Activated effector memory CD4-positive, alpha-beta T cell treated with Interleukin-2 at 50 U/mL for 16 hours (primary cell): Measurements from ENCODE around the gene PIEZO2.
"Not testable (repeated sequence)": the region's sequence is repeated elsewhere in the genome, so short reads cannot be mapped to it uniquely, and the experiment has no call there.

Experiments used
- DNase-seq: peaks from one replicate; pipeline ENCODE4 v3.0.0-alpha.2; 2020

Gene PIEZO2

GRCh38 chr18:11149441-11150270 is at the start of gene PIEZO2:
Gene PIEZO2, minus strand, starts transcription at chr18:11149569. Its CDS starts 981 bp downstream, at chr18:11148588.
- no peak for DNase-seq

GRCh38 chr18:11183637-11184036 is 34.3 kb upstream of the PIEZO2 start:
- DNase-seq = no peak

- not testable (repeated sequence) for DNase-seq
These were observed 32.3 kb upstream of the PIEZO2 start for GRCh38 chr18:11181629-11182028.

DNA sequence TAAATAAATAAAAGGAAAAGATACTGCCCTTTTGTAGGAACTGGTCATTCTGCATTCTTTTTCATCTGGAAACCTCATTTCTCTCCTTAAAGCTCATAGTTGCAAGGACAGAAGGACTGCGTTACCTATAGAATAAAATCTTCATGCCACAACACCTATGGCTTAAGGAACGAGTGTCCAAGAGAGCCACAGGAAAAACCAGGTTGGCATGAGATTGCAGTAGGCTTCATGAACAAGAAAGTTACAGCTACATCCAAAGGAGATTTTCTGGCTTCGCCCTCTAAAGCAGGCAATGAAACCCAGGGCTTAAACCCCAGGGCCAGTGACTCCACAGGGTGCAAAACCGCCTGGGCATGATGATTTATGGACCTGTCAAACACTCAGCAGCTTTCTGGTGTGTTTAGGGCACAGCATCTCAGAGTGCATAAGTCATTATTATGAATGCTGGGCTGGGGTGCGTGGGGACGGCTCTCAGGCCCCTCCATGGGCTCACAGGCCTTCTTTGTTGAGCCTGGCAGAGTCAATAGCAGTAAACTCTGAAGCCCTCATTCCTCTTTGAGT is 30.7 kb upstream of the PIEZO2 start:
- no peak for DNase-seq

- DNase-seq = no peak
These were observed 29.7 kb upstream of the PIEZO2 start for GRCh38 chr18:11178951-11179549.

GRCh38 chr18:11177382-11177781 is 28.0 kb upstream of the PIEZO2 start:
- DNase-seq = no peak

DNA sequence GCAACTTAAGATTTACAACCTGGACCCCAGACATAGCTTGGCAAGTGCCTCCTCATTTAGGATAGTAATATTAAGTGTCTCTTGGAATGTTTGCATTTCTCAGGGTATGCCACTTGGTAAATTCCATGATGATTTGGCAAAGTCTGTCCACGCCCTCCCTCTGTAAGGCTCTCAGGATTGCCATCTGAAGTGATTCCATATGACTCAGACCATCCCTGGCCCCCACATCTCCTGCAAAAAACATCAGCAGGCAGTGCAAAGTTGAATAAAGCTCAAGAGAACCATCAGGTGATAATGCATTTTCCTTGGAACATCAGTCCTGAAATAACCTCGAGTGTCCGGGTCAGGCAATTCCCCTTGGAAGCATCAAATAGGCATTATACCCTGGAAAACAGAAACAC is 27.1 kb upstream of the PIEZO2 start:
- no peak for DNase-seq

DNA sequence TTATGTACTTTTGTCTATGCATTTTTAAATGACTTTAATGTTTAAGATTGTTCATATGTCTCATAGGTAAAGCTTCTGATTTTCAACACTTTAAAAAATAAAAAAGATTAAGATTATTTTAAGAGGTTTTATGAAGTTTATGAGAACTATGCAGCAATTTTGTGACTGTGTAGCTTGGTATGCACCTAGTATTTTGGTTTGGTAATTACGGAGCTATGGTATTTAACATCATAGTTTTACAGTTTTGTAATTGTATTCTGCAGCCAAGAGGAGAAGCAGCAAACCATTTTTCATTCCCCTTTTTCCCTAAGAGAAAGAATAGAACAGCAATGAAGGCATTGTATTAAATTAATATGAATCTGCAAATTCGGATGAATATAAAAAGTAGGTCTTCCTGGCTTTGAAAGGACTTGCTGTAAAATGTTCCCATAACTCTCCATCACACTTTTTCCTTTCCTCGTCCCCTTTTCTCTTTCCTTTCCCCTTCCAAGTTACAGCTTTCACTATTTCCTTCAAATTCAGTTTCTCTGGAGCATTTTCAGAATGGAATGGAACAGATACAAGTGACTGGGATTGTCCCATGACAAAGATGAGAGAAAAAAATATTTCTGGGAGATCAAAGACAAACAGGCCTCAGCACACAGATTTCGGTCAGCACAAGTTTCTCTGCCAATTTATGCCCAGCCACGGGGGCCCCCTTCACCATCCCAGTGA is 26.1 kb upstream of the PIEZO2 start:
- DNase-seq = no peak

DNA sequence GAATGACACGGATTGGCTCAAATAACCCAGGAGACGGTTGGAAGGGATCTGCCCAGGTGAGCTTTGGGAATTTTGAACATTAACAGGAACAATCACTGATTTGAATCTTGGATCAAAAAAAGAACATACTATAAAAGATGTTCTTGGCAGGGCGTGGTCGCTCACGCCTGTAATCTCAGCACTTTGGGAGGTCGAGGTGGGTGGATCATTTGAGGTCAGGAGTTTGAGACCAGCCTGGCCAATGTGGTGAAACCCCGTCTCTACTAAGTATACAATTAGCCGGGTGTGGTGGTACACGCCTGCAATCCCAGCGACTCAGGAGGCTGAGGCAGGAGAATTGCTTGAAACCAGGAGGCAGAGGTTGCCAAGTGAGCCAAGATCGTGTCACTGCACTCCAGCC is 24.8 kb upstream of the PIEZO2 start:
- not testable (repeated sequence) for DNase-seq

- DNase-seq = no peak
These were observed 18.4 kb upstream of the PIEZO2 start for GRCh38 chr18:11167778-11168177.

GRCh38 chr18:11165952-11166351 is 16.6 kb upstream of the PIEZO2 start:
- DNase-seq = no peak

GRCh38 chr18:11165138-11165537 is 15.8 kb upstream of the PIEZO2 start:
- no peak for DNase-seq

DNA sequence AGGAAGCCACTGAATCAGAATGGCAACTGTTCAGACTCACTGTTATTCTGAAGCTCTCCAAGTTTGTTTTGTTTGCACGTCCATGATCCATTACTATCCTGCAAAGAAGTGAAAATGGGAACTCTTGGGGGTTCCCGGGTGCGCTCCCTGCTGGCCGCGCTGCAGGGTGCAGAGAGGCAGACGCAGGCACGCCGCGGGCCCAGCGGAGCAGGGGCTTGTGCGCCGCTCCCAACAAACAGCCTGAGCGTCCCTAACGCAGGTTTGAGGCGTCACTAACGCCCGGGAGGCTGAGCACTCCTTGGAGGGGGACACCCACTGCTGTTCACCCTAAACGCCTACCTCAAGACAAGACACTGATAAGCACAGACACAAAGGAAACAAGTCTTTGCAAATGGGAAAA is 14.3 kb upstream of the PIEZO2 start:
- no peak for DNase-seq

DNA sequence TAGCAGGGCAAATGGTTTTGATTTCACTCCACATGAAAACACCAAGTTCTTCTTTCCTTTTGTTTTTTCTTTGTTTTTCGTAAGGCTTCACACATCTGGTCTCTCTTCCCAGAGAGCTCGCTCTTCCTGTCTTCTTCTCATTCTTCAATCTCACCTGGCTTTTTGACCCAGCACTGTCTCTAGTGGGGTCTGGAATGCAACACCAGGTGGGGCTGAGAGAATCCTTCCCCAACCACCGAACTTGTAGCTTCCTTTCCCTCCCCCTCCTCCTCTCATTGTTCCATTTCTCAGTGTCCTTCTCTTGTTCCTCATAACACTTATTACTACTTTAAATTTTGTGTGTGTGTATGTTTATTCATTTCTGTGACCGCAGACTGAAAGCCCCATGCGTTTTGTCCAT is 13.5 kb upstream of the PIEZO2 start:
- no peak for DNase-seq

- no peak for DNase-seq
These were observed 13.1 kb upstream of the PIEZO2 start for GRCh38 chr18:11162462-11162861.

GRCh38 chr18:11160313-11160712 is 10.9 kb upstream of the PIEZO2 start:
- no peak for DNase-seq

- DNase-seq = no peak
These were observed 10.5 kb upstream of the PIEZO2 start for GRCh38 chr18:11159844-11160243.

DNA sequence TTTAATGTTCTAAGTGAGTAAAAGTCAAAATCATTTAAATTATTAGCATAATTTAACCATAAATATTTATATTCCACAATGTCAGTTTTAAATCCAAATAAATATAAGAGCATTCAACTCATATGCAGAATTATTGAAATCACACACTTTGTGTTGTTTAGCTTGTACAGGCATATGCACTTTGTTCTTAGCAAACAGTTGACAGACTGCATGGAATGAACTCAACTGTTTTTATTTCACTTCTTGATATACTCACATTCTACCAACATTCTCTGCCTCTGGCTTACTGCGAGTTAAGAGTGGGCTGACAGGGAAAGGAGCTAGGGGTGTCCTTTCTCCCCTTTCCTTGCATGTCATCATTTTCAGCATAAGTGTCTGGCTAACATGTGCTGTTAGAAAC is 7.6 kb upstream of the PIEZO2 start:
- no peak for DNase-seq

GRCh38 chr18:11155034-11155759 is 5.8 kb upstream of the PIEZO2 start:
- DNase-seq = no peak

GRCh38 chr18:11154368-11154989 is 5.1 kb upstream of the PIEZO2 start:
- DNase-seq = no peak

- no peak for DNase-seq
These were observed 3.7 kb upstream of the PIEZO2 start for GRCh38 chr18:11153097-11153496.

- DNase-seq = no peak
These were observed 874 bp upstream of the PIEZO2 start for GRCh38 chr18:11150271-11150615.
